Gastrocnemius medialis (tissue), 4 donors: ENCODE data around the gene SEC22A. TPM values are rescaled to one million over a fixed set of nuclear protein-coding genes. Genes with fewer than 3 reads are reported as not detected.

Experiments
- ATAC-seq, 2 donors: fragments of 150-250 bp; one replicate each; pipeline ENCODE4 v1.9.1; 2016
- DNase-seq, 2 donors: peaks; one replicate each; pipeline ENCODE4 v3.0.0-alpha.2; 2019
- H3K27ac ChIP-seq, 4 donors: fragments of 200-600 bp; sonication (generic); 1 replicate in 1 of 4; 2 replicates in 3 of 4; pipeline ENCODE4 v1.5.1; 2016 to 2018; ENCODE audit warnings: mild to moderate bottlenecking in 2 of 4, moderate library complexity in 1 of 4
- H3K27me3 ChIP-seq, 3 donors: fragments of 200-600 bp; sonication (generic) in 2 of 3; 1 replicate in 1 of 3; 2 replicates in 2 of 3; pipeline versions ENCODE4 v1.5.1 to v1.6.0; 2016 to 2019; ENCODE audit warnings: mild to moderate bottlenecking in 1 of 3, moderate library complexity in 1 of 3
- H3K36me3 ChIP-seq, 2 donors: fragments of 200-600 bp; sonication (generic) in 1 of 2; one replicate each; pipeline ENCODE4 v1.5.1; 2017 to 2018
- H3K4me1 ChIP-seq, 2 donors: fragments of 200-600 bp; sonication (generic) in 1 of 2; one replicate each; pipeline ENCODE4 v1.5.1; 2016 to 2017; ENCODE audit warnings: mild to moderate bottlenecking in 2 of 2
- H3K4me3 ChIP-seq, 4 donors: fragments of 200-600 bp; sonication (generic) in 3 of 4; 1 replicate in 1 of 4; 2 replicates in 3 of 4; pipeline ENCODE4 v1.5.1; 2016 to 2019; ENCODE audit warnings: mild to moderate bottlenecking in 2 of 4
- H3K9me3 ChIP-seq, 3 donors: fragments of 200-600 bp; sonication (generic) in 2 of 3; 1 replicate in 1 of 3; 2 replicates in 2 of 3; pipeline ENCODE4 v1.5.1; 2016 to 2019
- CTCF ChIP-seq, 5 experiments: fragments of 450-650 bp in 3 of 5; fragments of 200-600 bp in 2 of 5; sonication (generic) in 2 of 5; IDR thresholded peaks in 4 of 5; conservative IDR thresholded peaks in 1 of 5; 1 replicate in 4 of 5; 2 replicates in 1 of 5; pipeline ENCODE4 v1.5.1; 2016 to 2019; ENCODE audit warnings: antibody characterized with exemption in 5 of 5, mild to moderate bottlenecking in 3 of 5, moderate library complexity in 3 of 5
- POLR2A ChIP-seq, 2 donors: fragments of 450-650 bp; IDR thresholded peaks; one replicate each; pipeline ENCODE4 v1.6.1; 2017; ENCODE audit warnings: antibody characterized with exemption in 2 of 2, mild to moderate bottlenecking in 2 of 2, moderate library complexity in 2 of 2
- in situ Hi-C, 4 donors: fragments of 200-750 bp; cut with MboI; loops; one replicate each; pipeline versions ENCODE4 v1.15.0 to v1.8.0; 2017; ENCODE audit warnings: low sequenced_read_pairs in 4 of 4
- intact Hi-C: fragments of 100-400 bp; cut with DNase I; formaldehyde crosslinking; loops from one replicate; pipeline ENCODE4 v1.15.1; 2023; ENCODE audit warnings: low total_unique reads
- total RNA-seq, 4 donors: library from RNA; depleted of rRNA; stranded (reverse); fragments of >200 nt; gene quantifications; one replicate each; pipeline versions ENCODE4 v1.1.0 to v1.2.3, GENCODE V29; 2016

The SEC22A gene
- total RNA-seq, 4 donors from 2014 or later, result 13.8 to 22.6 (median 16.8) TPM

- intact Hi-C loops, result no loop called here
- Histone ChIP-seq H3K9me3 (no peaks in the 10 kb centered on the region), H3K27ac (no peak overlapping the region), H3K4me3 (no peak overlapping the region), H3K4me1 (no peaks in the 10 kb centered on the region), H3K27me3 (no peaks in the 10 kb centered on the region), H3K36me3 (no peaks in the 10 kb centered on the region)
- ATAC-seq (no peak), DNase-seq (no peak)
- in situ Hi-C loops, result no loop called here
- TF ChIP-seq CTCF (IDR thresholded peaks at IDR 0.05 in 4 of 5, conservative IDR thresholded peaks at IDR 0.05 in 1 of 5) (no peak), POLR2A (IDR thresholded peaks at IDR 0.05) (no peak)
Observed at GRCh38 chr3:123300583-123300982, 98.8 kb downstream of the SEC22A start.

GRCh38 chr3:123301331-123302184 lies 99.8 kb downstream of the SEC22A start:
- H3K27ac ChIP-seq, result no peak overlapping the region
- intact Hi-C loops (no loop called here), in situ Hi-C loops (no loop called here)
- no peak overlapping the region for H3K4me3 ChIP-seq
- ATAC-seq (no peak), DNase-seq (no peak)
- no peaks in the 10 kb centered on the region for H3K27me3 ChIP-seq
- H3K9me3 ChIP-seq, result no peaks in the 10 kb centered on the region
- TF ChIP-seq POLR2A (IDR thresholded peaks at IDR 0.05) (no peak), CTCF (IDR thresholded peaks at IDR 0.05 in 4 of 5, conservative IDR thresholded peaks at IDR 0.05 in 1 of 5) (no peak)
- no peaks in the 10 kb centered on the region for H3K4me1 ChIP-seq
- no peaks in the 10 kb centered on the region for H3K36me3 ChIP-seq

- Histone ChIP-seq H3K9me3 (no peaks in the 10 kb centered on the region), H3K36me3 (no peaks in the 10 kb centered on the region), H3K4me1 (no peaks in the 10 kb centered on the region), H3K4me3 (no peak overlapping the region), H3K27ac (no peak overlapping the region), H3K27me3 (no peaks in the 10 kb centered on the region)
- DNase-seq (no peak), ATAC-seq (no peak)
- intact Hi-C loops (no loop called here), in situ Hi-C loops (no loop called here)
- no peak for TF ChIP-seq CTCF (IDR thresholded peaks at IDR 0.05 in 4 of 5, conservative IDR thresholded peaks at IDR 0.05 in 1 of 5)
- no peak for TF ChIP-seq POLR2A (IDR thresholded peaks at IDR 0.05)
Observed at GRCh38 chr3:123302961-123303360, 101.2 kb downstream of the SEC22A start.

GRCh38 chr3:123303976-123304560 lies 102.3 kb downstream of the SEC22A start:
- ATAC-seq, result no peak
- H3K27ac ChIP-seq, result no peak overlapping the region
- no peaks in the 10 kb centered on the region for H3K27me3 ChIP-seq
- in situ Hi-C loops, result no loop called here
- H3K4me3 ChIP-seq, result no peak overlapping the region
- intact Hi-C loops, result no loop called here
- no peaks in the 10 kb centered on the region for H3K36me3 ChIP-seq
- DNase-seq, result no peak
- TF ChIP-seq POLR2A (IDR thresholded peaks at IDR 0.05), result no peak
- TF ChIP-seq CTCF (IDR thresholded peaks at IDR 0.05 in 4 of 5, conservative IDR thresholded peaks at IDR 0.05 in 1 of 5), result no peak
- H3K4me1 ChIP-seq, result no peaks in the 10 kb centered on the region
- H3K9me3 ChIP-seq, result no peaks in the 10 kb centered on the region
